ENCODE measurements around the gene SLIT3.

The SLIT3 gene

DNA sequence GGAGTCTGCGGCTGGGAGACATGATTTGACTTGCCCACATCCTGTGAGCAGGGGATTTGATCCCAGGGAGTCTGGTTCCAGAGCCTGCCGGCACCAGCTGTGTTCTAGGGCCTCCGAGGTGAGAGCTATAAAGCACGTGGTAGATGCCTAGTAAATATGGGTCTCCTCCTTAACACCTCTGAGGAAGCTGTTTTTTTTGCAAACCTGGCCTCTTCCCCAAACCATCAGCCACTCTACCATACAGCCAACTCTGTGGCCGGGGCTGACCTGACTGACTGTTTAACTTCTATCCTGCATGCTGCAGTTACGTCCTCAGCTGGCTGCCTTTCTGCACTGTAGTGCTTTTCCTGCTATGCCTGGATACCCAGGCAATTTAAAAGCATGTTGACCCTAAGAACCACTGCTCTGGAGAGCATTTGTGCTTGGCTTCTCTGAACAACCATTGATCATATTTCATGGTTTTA is 220.5 kb downstream of the SLIT3 start:
- no peak for DNase-seq (ENCODE audit: low read depth in 2 of 2)

GRCh38 chr5:169079697-169080096 is 221.2 kb downstream of the SLIT3 start:
- DNase-seq (ENCODE audit: low read depth in 2 of 2), result no peak

DNA sequence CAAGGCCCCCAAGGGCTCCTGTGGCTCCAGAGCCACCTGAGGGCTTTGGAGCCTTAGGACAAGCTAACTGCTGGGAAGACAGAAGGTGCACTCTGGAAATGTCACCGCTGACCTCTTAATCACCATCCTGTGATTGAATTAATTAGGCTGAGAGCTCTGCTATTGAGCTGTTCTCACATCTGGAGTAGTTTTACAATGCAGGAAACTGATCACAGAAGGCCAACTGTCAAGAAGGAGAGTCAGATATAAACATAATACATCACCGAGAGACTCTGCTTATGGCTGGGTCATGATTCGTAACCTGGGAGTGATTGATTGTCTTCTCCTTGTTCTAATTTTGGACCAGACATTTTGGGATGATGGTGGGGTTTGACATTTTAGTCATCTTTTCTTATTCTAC is 226.1 kb downstream of the SLIT3 start:
- DNase-seq (ENCODE audit: low read depth in 2 of 2), result no peak

DNA sequence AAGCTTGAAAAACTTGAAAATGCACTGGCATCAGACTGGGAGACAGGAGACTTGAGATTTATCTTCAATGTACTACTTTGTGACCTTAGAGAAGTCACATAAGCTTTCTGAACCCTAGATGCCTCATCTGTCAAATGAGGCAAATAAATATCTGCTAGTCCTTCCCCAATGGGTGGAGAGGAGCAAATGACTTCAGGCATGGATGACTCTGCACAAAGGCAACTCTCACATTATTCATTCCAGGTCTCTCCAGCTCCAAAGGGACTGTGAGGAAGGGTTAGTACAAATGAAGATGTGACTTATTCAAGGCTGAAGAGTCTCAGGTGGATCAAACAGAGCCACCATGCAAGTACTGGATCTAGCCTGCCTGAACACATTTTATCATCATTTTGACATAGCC is 228.7 kb downstream of the SLIT3 start:
- DNase-seq (ENCODE audit: low read depth in 2 of 2), result no peak

DNA sequence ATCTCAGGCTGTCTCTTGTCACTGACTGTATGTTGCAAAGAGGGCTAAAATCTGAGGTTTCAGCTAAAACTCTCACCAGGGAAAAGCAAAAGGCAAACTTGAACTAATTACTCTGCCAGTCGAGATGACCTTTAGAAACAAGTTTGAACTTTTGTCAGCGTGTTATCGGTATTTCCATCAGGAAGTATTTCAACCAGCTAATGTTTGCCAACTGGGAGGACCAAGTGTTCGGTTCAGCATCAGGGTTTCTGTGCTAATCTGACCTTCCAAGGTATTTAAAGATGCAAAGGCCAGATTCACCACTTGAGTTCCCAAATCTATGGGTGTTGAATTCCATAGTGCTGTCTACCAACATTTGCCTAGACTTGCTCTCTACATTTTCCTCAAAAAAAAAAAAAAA is 230.5 kb downstream of the SLIT3 start:
- no peak for DNase-seq (ENCODE audit: low read depth in 2 of 2)

DNA sequence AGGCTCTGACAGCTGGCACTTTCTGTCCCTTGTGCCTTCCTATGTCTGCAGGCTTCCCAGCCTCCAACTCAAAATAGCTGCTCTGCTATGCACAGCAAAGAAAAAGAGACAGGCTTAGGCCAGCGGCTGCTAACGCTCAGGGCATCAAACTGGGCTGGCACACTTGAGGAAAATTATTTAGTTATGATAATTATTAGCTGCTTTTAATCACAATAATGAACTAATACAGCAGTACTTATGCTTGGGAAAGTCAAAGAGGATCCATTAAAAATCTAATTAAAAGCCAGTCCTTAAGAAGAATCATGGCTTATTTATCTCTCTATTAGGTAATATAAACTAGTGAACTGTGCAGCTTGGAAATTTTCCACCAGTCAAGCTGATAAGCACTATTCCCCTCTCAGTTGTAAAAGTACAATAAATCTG is 233.2 kb downstream of the SLIT3 start:
- no peak for DNase-seq (ENCODE audit: low read depth in 2 of 2)

- no peak for DNase-seq (ENCODE audit: low read depth in 2 of 2)
These were observed 235.5 kb downstream of the SLIT3 start for GRCh38 chr5:169065400-169065799.

GRCh38 chr5:169064093-169064492 is 236.8 kb downstream of the SLIT3 start:
- no peak for DNase-seq (ENCODE audit: low read depth in 2 of 2)

DNA sequence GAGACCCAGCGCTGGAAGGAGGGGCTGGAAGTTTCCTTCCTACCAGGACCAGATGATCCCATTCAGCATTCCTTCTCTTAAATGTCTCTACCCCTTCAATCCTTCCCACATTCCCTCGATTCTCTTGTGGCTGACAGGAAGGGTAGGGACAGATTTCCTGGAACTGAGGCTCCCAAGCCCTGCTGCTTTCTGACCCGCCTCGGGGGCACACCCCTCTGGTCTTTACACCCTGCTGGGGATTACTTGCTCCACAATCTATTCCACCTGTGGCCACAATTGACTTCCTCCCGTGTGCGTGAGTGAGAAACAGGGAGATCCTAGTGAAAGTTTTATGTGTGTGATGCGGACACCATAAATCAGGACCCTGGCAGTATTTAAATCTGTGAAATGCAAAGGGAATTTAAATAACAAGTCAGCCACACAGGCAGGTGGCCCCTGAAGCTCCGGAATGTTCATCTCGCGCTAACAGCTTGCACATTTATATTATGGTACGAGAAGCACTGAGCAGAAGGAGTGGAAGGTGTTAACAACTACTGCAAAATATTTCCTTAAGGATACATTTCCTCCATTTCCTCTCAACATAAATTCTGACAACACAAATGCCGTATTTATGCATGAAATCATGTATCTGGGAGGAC is 237.5 kb downstream of the SLIT3 start:
- no peak for DNase-seq (ENCODE audit: low read depth in 2 of 2)

GRCh38 chr5:169062690-169063089 is 238.2 kb downstream of the SLIT3 start:
- DNase-seq (ENCODE audit: low read depth in 2 of 2), result no peak

GRCh38 chr5:169054506-169054905 is 246.4 kb downstream of the SLIT3 start:
- DNase-seq (ENCODE audit: low read depth in 2 of 2), result no peak

DNA sequence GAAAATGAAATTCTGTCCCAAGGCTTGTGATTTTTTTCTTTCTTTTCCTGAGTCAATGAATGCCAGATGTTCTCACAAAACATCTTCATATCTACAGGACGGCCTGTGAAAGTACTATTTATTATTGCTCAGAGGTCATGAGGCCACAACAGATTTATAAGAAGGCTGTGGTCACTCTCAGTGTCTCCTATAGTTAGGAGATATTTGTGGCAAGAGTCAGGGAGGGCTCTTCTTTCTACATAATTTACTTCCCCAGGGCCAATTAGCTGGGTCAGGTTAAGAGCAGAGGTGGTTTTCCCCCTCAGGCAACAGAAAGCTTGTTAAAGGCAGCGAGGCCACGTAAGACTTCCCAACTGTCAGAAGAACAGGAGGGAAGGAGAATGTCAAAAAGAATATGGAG is 248.7 kb downstream of the SLIT3 start:
- DNase-seq (ENCODE audit: low read depth in 2 of 2), result no peak

DNA sequence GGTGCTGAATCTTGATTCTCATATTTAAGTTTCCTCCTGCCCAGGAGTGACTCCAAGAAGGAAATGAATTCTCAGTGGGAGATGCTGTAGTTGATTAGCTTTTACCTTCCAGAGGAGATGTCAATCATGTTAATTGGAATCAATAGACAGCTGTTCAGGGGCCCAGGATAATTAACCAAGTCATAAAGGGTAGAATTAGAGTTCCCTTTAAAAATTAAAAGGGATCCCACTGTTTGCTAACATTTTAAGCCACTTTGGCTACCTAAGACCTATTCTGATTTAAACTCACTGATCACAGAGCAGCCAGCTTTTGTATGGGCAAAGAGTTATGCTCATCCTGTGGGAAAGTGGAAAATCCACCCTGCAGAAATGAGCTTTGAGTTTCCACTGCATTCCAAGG is 249.6 kb downstream of the SLIT3 start:
- DNase-seq (ENCODE audit: low read depth in 2 of 2), result no peak

GRCh38 chr5:169050636-169051035 is 250.3 kb downstream of the SLIT3 start:
- DNase-seq (ENCODE audit: low read depth in 2 of 2), result no peak

GRCh38 chr5:169050146-169050571 is 250.8 kb downstream of the SLIT3 start:
- no peak for DNase-seq (ENCODE audit: low read depth in 2 of 2)

GRCh38 chr5:169049712-169050111 is 251.2 kb downstream of the SLIT3 start:
- DNase-seq (ENCODE audit: low read depth in 2 of 2), result no peak

GRCh38 chr5:169048181-169049125 is 252.5 kb downstream of the SLIT3 start:
- DNase-seq (ENCODE audit: low read depth in 2 of 2), result no peak

DNA sequence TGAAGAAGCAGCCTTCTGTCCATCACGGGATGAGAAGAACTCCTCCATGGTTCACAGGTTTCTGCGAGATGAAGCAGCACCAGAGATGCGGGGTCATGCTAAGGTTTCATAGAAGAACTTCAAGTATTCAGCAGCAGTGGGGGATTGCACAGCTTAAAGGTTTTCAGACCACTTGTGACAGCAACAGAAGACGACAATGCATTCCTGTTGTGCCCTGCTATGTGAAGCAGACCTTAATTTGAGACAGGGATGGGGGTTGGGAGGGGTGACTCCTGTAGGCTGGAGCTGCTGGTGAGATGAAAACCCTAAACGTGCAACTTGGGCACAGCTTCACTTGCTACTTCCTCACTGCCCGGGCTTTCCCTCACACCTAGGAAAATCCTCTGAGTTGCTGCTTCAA is 256.0 kb downstream of the SLIT3 start:
- DNase-seq (ENCODE audit: low read depth in 2 of 2), result no peak

- DNase-seq (ENCODE audit: low read depth in 2 of 2), result no peak
These were observed 259.8 kb downstream of the SLIT3 start for GRCh38 chr5:169041180-169041579.

DNA sequence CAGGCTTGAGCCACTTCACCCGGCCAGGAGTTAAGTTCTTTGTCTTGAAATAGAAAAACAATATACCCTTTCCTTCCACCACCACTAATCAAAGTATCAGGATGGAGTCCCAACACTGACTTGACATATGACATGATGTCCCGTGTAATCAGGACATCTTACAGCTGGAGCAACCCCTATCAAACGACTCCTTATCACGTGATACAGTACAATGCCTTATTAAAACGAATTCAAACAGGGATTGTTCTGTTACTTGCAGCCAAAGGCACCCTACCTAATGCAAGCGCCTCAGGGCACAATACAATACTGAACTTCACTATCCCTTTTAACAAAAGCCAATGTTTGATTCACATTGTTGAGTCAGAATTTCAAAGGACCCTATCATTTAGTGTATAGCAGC is 261.3 kb downstream of the SLIT3 start:
- DNase-seq (ENCODE audit: low read depth in 2 of 2), result no peak

DNA sequence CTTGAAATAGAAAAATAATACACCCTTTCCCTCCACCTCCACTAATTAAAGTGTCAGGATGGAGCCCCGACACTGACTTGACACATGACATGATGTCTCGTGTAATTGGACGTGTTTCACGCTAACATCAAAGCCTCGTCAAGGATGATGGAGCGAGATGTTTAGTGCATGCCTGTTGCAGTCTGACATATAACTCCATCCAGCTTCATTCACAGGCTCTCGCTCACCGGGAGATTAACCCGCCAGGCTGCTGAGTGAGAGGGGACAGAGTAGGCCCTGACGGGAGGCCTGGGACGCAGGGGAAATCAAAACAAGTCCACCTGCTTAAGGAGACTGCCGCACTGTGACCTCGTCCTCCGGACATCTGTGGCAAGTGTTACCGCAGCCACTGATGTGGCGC is 263.5 kb downstream of the SLIT3 start:
- DNase-seq (ENCODE audit: low read depth in 2 of 2), result no peak

DNA sequence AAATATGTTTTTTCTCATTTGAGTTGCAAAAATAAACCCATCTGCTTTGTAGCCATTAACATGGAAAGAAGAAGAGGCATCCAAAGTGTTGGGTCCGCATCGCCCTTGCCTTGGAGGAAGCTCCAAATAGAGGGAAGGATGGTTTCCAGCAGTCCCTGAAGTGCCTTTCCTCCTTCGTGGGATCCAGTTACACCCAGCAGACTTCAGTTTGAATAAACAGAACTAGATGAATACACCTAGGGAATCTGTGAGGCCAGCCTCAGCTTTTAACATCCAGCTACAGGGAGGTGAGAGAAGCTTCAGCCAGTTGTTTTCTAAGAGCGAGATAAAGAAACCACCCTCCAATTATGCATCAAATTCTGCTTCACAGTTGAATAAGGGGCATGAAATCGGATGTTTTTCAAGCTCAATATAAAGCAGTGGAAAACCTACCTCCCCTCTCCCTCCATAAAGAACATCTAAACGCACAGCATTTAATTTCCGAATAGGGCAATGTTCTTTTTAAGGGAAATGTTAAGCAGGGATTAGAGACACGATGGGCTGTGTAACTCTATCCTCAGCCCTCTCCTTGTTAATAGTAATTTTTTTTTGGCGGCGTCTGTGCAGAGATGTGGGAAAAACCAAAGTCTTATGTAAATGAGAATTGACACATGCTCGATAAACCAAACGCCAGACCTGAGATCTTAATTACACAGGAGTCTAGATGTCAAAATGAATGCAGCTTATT is 264.7 kb downstream of the SLIT3 start:
- no peak for DNase-seq (ENCODE audit: low read depth in 2 of 2)

Data from stimulated activated CD8-positive, alpha-beta memory T cell treated with anti-CD3 and anti-CD28 coated beads, Interleukin-2, amount 100 ng/mL, for 1 hour (primary cell).